ENCODE measurements around the gene ARMS2.

DNA sequence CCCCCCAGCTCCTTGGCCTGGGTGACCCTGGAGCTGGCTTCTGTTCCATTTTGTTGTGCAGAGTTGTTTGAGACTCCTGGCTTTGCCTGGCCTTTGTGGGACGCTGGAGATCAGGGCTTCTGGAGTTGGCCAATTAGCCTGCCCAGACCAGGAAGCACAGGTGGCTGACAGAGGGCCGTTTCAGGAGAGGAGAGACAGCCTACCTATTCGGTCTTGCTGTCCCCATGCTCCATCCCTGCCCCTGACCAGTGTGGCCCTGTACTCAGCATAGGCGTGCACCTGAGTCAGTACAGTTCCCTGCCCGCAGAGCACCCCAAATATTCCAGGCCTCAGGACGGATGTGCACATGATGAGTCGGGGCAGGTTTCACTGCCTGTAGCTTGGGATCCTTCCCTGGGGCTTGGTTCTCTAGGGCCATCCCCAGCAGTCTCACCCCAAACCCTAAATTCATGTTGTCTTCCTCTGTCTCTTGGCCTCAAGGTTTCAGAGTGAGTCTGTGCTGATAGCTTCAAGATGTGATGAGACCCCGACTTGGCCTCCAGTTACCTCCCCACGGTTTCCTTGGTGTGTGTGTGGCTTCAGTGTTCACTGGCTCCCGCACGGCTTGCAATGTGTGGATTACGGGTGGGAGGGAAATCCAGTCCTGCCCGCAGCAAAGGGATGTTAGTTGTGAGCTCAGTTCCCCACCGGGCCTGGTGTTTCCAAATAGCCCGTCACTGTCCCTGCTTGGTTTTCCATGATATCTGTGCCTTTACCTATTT, 51.6 kb downstream of the ARMS2 start:
- TF ChIP-seq, protein P1, sequence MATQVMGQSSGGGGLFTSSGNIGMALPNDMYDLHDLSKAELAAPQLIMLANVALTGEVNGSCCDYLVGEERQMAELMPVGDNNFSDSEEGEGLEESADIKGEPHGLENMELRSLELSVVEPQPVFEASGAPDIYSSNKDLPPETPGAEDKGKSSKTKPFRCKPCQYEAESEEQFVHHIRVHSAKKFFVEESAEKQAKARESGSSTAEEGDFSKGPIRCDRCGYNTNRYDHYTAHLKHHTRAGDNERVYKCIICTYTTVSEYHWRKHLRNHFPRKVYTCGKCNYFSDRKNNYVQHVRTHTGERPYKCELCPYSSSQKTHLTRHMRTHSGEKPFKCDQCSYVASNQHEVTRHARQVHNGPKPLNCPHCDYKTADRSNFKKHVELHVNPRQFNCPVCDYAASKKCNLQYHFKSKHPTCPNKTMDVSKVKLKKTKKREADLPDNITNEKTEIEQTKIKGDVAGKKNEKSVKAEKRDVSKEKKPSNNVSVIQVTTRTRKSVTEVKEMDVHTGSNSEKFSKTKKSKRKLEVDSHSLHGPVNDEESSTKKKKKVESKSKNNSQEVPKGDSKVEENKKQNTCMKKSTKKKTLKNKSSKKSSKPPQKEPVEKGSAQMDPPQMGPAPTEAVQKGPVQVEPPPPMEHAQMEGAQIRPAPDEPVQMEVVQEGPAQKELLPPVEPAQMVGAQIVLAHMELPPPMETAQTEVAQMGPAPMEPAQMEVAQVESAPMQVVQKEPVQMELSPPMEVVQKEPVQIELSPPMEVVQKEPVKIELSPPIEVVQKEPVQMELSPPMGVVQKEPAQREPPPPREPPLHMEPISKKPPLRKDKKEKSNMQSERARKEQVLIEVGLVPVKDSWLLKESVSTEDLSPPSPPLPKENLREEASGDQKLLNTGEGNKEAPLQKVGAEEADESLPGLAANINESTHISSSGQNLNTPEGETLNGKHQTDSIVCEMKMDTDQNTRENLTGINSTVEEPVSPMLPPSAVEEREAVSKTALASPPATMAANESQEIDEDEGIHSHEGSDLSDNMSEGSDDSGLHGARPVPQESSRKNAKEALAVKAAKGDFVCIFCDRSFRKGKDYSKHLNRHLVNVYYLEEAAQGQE (IDR thresholded peaks at IDR 0.05; ENCODE audit: insufficient read depth in 1 of 2, low read depth in 2 of 2, low read length in 2 of 2): no peak
- TF ChIP-seq POLR2AphosphoS5 (IDR thresholded peaks at IDR 0.05; ENCODE audit: low read depth, low read length) (no peak), TAF1 (IDR thresholded peaks at IDR 0.05; ENCODE audit: borderline replicate concordance, insufficient read depth, low read length) (no peak), SIN3A (IDR thresholded peaks at IDR 0.05; ENCODE audit: borderline replicate concordance, insufficient read depth, low read length) (no peak), FOXP2 (optimal IDR thresholded peaks at IDR 0.05; ENCODE audit: borderline replicate concordance, extremely low read depth, extremely low read length, insufficient read depth) (no peak)

Data from PFSK-1 (cell line).